ENCODE results near the gene APC.
"Not testable (repeated sequence)": the region's sequence is repeated elsewhere in the genome, so short reads cannot be mapped to it uniquely, and the experiment has no call there.

The APC gene

DNA sequence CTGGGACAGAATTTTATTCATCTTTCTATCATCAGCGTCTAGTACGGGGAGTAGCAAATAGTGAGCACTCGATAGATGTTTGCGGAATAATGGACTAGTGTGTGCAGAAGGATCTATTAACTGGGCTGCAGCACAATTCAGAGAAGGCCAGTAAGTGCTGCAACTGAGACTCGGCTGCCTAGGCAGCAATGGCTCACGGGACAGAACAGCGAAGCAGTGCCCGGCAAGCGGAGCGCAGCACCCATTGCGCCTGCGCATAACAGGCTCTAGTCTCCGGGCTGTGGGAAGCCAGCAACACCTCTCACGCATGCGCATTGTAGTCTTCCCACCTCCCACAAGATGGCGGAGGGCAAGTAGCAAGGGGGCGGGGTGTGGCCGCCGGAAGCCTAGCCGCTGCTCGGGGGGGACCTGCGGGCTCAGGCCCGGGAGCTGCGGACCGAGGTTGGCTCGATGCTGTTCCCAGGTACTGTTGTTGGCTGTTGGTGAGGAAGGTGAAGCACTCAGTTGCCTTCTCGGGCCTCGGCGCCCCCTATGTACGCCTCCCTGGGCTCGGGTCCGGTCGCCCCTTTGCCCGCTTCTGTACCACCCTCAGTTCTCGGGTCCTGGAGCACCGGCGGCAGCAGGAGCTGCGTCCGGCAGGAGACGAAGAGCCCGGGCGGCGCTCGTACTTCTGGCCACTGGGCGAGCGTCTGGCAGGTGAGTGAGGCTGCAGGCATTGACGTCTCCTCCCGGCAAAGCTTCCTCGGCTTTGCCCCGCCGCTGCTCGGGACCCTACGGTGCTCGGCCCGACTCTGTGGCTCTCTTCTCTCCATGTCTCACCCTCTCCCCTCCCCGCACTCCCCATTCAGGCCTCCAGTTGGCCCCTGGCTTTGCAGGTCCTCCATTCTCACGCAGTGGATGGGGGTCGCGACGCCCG, 30.2 kb upstream of the APC start:
- peak overlapping the region; percentile 95 to 97 for H3K27ac Mint-ChIP-seq
- ATAC-seq (peak; percentile 94), DNase-seq (peak; percentile 96 to 98)
- H3K4me3 Mint-ChIP-seq = peak overlapping the region; percentile 91 to 95
- peaks cover 54% of the 10 kb centered on the region for H3K4me1 Mint-ChIP-seq
- no peaks in the 10 kb centered on the region for H3K27me3 Mint-ChIP-seq
- peaks cover 0 to 12% of the 10 kb centered on the region in 2 donors for H3K9me3 Mint-ChIP-seq

DNA sequence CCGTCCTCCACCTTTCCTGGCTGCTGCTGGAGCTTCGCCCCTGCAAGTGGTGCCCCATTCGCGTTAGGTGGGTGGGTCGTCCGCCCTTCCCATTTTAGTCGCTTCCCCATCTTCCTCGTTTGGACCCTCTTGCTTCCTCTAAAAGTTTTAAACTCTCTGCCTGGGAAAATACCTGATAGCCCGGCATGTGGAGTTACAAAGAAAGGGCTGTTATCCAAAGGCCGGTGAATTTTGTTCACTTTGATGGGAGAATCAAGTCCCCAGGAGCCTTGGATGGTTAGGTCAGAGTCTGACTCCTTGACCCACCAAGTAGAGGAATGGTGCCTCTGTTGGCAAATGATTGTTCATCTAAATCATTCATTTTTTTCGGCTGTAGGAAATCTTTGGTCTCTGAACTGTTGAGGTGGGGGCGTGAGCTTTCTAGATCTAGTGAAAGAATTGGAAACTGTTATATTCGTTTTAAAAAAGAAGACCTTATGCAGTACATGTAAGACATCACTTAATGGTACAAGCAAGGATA, 29.5 kb upstream of the APC start:
- peaks cover 0 to 12% of the 10 kb centered on the region in 2 donors for H3K9me3 Mint-ChIP-seq
- no peaks in the 10 kb centered on the region for H3K27me3 Mint-ChIP-seq
- H3K4me3 Mint-ChIP-seq = peak overlapping the region; percentile 91 to 95
- ATAC-seq (no peak), DNase-seq (no peak)
- H3K27ac Mint-ChIP-seq = peak overlapping the region; percentile 95 to 97
- H3K4me1 Mint-ChIP-seq = peaks cover 59% of the 10 kb centered on the region

DNA sequence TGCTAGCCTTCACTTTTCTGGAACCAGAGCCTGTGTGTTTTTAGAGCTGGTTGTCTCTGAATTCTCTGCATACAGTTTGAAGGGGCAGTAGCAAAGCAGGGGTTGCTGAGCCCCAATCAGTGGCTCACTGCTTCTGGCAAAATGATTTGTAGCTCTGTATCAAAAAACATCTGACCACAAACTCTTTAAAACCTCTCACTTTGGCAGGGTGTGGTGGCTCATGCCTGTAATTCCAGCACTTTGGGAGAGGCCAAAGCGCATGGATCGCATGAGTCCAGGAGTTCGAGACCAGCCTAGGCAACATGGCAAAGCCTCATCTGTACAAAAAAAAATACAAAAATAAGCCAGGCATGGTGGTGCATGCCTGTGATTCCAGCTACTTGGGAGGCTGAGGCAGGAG, 28.3 kb upstream of the APC start:
- DNase-seq (no peak), ATAC-seq (no peak)
- Mint-ChIP-seq H3K4me3 (peak overlapping the region in 1 of 2 donors; percentile 91), H3K27me3 (no peaks in the 10 kb centered on the region), H3K27ac (no peak overlapping the region), H3K4me1 (peaks cover 59% of the 10 kb centered on the region), H3K9me3 (peaks cover 0 to 12% of the 10 kb centered on the region in 2 donors)

DNA sequence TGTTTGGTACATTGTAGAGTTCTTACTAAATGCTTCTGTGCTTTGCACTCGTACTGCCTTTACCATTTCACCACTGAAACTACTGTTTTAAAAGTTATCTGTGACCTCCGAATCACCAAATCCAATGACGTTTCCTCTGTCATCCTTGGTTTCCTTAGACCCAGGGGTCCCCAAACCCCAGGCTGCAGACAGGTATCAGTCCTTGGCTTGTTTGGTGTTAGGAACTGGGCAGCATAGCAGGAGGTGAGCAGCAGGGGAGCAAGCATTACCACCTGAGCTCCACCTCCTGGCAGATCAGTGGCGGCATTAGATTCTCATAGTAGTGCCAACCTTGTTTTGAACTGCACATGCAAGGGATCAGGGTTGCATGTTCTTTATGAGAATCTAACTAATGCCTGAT, 26.8 kb upstream of the APC start:
- Mint-ChIP-seq H3K27ac (no peak overlapping the region), H3K9me3 (peaks cover 0 to 9% of the 10 kb centered on the region in 2 donors), H3K4me1 (peaks cover 66% of the 10 kb centered on the region), H3K27me3 (no peaks in the 10 kb centered on the region), H3K4me3 (no peak overlapping the region)
- no peak for ATAC-seq
- no peak for DNase-seq

DNA sequence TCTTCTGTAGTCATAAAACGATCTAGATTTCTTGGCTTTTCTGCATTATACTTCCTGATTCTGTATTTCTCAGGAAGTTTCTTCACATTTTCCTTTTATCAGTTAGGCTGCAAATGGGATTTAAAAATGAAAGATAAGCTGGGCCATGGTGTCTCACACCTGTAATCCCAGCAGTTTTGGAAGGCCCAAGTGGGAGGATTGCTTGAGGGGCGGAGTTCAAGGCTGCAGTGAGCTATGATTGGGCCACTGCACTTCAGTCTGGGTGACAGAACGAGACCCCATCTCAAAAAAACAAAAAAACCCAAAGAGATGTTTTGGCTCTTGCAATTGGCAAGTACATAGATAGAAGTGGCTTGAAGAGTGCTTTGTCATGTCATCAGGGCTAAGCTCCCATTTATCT, 26.2 kb upstream of the APC start:
- H3K27me3 Mint-ChIP-seq = no peaks in the 10 kb centered on the region
- no peak overlapping the region for H3K4me3 Mint-ChIP-seq
- peaks cover 0 to 4% of the 10 kb centered on the region in 2 donors for H3K9me3 Mint-ChIP-seq
- H3K4me1 Mint-ChIP-seq = peaks cover 61% of the 10 kb centered on the region
- ATAC-seq (no peak), DNase-seq (no peak)
- peak overlapping the region in 1 of 2 donors; percentile 40 for H3K27ac Mint-ChIP-seq

DNA sequence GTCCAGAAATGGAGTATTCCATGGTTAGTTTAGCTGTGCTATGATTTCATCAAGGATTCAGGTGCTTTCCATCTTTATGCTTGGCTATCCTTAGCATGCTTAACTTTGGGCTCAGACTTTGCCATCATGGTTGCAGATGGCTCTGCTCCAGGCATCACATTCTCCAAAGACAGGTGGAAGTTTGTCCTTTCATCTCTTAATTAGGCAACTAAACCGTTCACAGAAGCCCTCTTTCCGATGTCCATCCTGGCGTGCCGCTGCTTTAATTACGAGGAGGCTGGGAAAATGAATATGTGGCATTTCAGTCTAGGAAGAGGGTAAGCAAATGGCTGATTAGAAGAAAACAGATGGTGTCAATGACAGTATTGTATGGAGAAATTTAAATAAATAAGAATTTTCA, 24.5 kb upstream of the APC start:
- no peak overlapping the region for H3K4me3 Mint-ChIP-seq
- DNase-seq (no peak), ATAC-seq (no peak)
- H3K4me1 Mint-ChIP-seq = peaks cover 59% of the 10 kb centered on the region
- H3K27me3 Mint-ChIP-seq = no peaks in the 10 kb centered on the region
- no peak overlapping the region for H3K27ac Mint-ChIP-seq
- no peaks in the 10 kb centered on the region for H3K9me3 Mint-ChIP-seq

DNA sequence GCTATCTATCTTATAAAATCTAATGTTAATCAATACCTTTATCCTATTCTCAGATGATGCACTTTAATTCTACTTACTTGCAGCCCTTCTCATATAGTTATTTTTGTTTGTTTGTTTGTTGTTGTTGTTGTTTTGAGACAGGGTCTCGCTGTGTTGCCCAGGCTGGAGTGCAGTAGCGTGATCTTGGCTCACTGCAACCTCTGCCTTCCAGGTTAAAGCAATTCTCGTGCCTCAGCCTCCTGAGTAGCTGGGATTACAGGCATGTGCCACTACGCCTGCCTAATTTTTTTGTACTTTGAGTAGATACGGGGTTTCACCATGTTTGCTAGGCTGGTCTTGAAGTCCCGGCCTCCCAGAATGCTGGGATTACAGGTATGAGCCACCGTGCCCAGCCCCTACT, 20.8 kb upstream of the APC start:
- H3K4me3 Mint-ChIP-seq, H3K27me3 Mint-ChIP-seq, H3K27ac Mint-ChIP-seq, DNase-seq, H3K9me3 Mint-ChIP-seq, ATAC-seq: not testable (repeated sequence)
- peaks cover 33% of the 10 kb centered on the region for H3K4me1 Mint-ChIP-seq

DNA sequence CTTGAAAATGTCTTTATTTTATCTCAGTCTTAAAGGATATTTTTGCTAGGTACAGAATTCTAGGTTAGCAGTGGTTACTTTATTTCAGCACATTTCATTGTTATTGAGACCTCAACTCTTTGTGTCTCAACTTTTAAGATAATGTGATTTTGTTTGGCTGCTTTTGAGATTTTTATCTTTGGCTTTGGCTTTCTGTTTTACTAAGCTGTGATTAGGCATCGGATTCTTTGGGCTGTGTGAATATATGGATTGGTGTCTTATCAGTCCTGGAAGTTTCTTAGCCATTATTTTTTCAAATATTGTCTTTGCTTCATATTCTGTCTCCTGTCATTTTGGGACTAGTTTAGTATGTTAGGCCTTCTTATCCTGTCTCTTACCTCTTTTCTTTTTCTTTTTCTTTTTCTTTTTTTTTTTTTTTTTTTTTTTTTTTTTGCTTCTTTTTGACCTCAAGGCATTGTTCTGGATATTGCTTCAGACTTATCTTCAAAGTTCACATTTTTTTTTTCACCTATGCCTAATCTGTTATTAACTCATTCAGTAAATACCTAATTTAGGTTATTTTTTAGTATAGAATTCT, 20.1 kb upstream of the APC start:
- H3K27ac Mint-ChIP-seq = no peak overlapping the region
- H3K27me3 Mint-ChIP-seq = no peaks in the 10 kb centered on the region

DNA sequence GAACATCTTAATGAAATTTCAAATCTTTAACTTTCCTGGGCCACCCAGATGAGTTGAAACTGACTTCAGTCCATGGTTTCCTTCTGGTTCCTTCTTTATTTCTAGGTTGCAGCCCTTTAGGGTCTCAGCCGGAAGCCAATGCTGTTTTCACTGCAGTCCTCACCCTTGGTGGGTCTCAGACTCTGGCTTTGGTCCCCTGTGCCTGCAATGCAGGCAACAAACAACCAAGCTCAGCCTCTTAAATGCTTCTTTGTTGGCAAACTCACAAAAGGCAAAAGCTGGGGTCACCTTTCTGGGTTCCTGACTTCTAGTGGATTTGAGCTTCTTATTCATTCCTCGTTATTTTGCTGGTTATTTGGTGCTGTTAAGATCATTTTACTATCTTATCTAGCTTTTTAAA, 19.3 kb upstream of the APC start:
- Mint-ChIP-seq H3K27ac (no peak overlapping the region), H3K27me3 (no peaks in the 10 kb centered on the region), H3K9me3 (no peaks in the 10 kb centered on the region), H3K4me3 (no peak overlapping the region), H3K4me1 (peaks cover 33% of the 10 kb centered on the region)
- DNase-seq = no peak
- ATAC-seq = no peak

More for the DNA sequence above, 20.1 kb upstream of the APC start:
- H3K9me3 Mint-ChIP-seq = no peaks in the 10 kb centered on the region
- ATAC-seq = no peak
- H3K4me3 Mint-ChIP-seq = no peak overlapping the region
- no peak for DNase-seq
- H3K4me1 Mint-ChIP-seq = peaks cover 30% of the 10 kb centered on the region

DNA sequence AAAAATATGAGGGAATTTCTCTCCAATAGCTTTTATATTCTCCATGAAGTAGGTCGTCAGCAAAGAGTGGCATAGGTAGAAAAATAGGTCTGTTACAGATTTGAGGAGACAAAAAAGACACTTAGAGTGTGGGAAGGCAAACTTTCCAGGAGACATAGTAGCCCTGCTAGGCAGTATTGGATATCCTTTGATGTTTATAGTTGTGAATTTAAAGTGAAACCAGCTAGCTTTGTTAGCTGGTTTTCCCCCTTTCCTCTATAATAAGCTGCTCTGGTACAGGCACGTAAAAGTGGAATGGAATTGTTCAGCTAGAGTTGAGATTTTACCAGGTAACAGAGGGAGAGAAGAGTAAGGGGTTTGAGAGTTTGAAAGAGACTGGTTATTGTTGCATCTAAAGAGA, 17.1 kb upstream of the APC start:
- no peaks in the 10 kb centered on the region for H3K9me3 Mint-ChIP-seq

DNA sequence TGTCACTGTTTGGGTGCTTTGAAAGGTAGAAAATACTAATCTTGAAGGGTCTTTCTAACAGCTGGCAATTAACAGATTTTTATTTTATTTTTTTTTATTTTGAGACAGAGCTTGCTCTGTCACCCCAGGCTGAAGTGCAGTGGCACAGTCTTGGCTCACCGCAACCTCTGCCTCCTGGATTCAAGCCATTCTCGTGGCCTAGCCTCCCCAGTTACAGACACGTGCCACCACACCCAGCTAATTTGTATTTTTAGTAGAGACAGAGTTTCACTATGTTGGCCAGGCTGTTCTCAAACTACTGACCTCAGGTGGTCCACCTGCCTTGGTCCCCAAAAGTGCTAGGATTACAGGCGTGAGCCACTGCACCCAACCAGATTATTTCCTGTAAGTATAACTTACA, 12.8 kb upstream of the APC start:
- Mint-ChIP-seq H3K9me3 (no peaks in the 10 kb centered on the region), H3K4me3 (no peak overlapping the region), H3K4me1 (peaks cover 25% of the 10 kb centered on the region), H3K27me3 (no peaks in the 10 kb centered on the region), H3K27ac (no peak overlapping the region)
- ATAC-seq (no peak), DNase-seq (no peak)

More for the DNA sequence above, 17.1 kb upstream of the APC start:
- H3K27ac Mint-ChIP-seq = peak overlapping the region; percentile 2 to 41
- DNase-seq = no peak
- peaks cover 25% of the 10 kb centered on the region for H3K4me1 Mint-ChIP-seq
- H3K4me3 Mint-ChIP-seq = no peak overlapping the region
- ATAC-seq = no peak
- H3K27me3 Mint-ChIP-seq = no peaks in the 10 kb centered on the region

DNA sequence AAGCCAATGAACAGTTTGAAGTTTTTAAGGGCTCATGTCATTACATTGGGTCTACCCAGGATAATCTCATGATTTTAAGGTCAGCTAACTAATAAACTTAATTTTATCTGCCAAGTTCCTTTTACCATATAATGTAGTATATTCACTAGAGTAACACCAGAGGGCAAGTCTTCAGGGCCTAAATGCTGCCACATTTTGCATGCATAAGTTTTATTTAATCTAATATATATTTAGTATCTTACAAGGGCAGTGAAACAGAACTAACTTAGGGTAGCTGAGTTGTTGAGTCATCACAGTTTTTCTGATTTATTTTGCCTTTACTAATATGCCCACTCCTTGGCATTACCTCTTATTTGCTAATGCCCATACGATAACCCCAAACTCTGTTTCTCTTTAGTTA, 8.1 kb upstream of the APC start:
- Mint-ChIP-seq H3K27me3 (no peaks in the 10 kb centered on the region), H3K4me1 (peaks cover 7% of the 10 kb centered on the region), H3K4me3 (no peak overlapping the region), H3K27ac (no peak overlapping the region), H3K9me3 (no peaks in the 10 kb centered on the region)
- ATAC-seq (no peak), DNase-seq (no peak)

DNA sequence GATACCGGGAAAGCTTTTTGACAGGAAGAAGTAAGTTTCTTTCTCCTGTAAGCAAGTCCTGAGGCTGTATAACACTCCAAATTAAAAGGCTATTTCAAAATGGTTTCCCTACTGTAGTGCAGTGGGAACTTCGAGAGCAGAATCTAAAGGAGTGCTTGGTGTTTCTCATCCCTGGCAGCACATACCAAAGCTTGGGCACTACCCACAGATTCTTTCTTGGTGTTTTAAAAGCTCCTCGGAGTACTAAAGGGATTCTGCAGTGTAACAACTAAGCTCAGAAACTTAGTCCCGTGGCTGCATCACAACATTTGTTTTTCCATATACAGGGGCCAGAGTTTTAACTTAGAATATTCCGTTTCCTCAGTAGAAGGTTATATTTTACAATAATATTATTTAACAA, 5.6 kb upstream of the APC start:
- no peaks in the 10 kb centered on the region for H3K9me3 Mint-ChIP-seq
- H3K27ac Mint-ChIP-seq = no peak overlapping the region

DNA sequence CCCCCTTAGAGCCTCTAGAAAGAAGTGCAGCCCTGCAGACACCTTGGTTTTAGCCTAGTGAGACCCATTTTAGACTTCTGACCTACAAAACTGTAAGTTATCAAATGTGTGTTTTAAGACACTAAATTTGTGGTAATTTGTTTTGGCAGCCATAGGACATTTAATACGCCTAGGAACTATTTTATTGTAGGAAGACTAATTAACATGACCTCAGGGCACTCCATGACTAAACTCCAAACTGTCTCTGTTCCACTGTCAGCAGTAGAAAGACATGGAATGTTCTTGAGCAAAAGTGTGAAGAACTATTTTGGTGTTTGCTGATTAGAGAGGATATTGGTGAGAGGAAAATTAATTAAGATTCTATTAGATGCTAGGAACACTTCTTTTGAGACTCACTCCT, 4.1 kb upstream of the APC start:
- Mint-ChIP-seq H3K27ac (no peak overlapping the region), H3K4me3 (no peak overlapping the region)

More for the DNA sequence above, 5.6 kb upstream of the APC start:
- ATAC-seq (no peak), DNase-seq (no peak)
- Mint-ChIP-seq H3K27me3 (no peaks in the 10 kb centered on the region), H3K4me1 (peaks cover 7% of the 10 kb centered on the region), H3K4me3 (no peak overlapping the region)

DNA sequence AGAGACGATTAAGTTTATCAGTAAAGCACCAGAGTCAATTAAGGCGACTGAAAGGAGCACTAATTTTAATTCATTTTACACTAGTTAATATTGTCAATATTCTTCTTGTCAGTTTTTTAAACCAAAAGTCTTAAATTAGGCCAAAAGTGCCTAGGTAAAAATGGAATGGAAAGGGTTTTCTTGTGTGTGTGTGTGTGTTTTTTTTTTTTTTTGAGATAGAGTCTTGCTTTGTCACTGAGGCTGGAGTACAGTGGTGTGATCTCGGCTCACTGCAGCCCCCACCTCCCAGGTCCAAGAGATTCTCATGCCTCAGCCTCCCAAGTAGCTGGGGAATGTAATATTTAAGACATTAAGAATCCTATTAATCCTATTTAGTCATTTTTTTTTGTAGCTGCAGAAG, 3.1 kb upstream of the APC start:
- H3K9me3 Mint-ChIP-seq = no peaks in the 10 kb centered on the region
- no peak overlapping the region for H3K27ac Mint-ChIP-seq
- no peak for ATAC-seq
- no peak for DNase-seq
- H3K4me1 Mint-ChIP-seq = peaks cover 13% of the 10 kb centered on the region
- H3K4me3 Mint-ChIP-seq = no peak overlapping the region
- no peaks in the 10 kb centered on the region for H3K27me3 Mint-ChIP-seq

More for the DNA sequence above, 4.1 kb upstream of the APC start:
- Mint-ChIP-seq H3K27me3 (no peaks in the 10 kb centered on the region), H3K9me3 (no peaks in the 10 kb centered on the region), H3K4me1 (peaks cover 20% of the 10 kb centered on the region)
- ATAC-seq (no peak), DNase-seq (no peak)

DNA sequence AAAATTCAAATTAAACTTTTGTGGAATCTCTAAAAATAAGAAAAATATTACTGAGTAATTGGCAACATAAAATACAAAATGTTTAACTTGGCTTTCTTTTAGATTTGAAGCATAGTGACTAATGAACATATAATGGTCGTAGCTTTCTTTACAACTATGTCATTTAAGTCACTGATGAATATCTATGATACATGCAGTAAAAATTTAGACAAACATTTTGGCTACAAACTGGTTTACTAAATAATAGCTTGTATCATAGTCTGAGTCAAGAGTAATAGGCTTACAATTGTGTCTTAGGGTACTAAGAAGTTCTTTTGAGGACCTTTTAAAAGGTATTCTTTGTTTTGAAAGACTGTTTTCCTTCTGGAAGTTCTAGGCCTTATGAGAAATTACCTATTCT, 2.0 kb upstream of the APC start:
- peaks cover 13% of the 10 kb centered on the region for H3K4me1 Mint-ChIP-seq
- H3K27ac Mint-ChIP-seq = no peak overlapping the region
- DNase-seq = no peak
- H3K9me3 Mint-ChIP-seq = no peaks in the 10 kb centered on the region
- no peak overlapping the region for H3K4me3 Mint-ChIP-seq
- no peak for ATAC-seq
- no peaks in the 10 kb centered on the region for H3K27me3 Mint-ChIP-seq
